HepG2 (cell line): ENCODE results near the gene PGPEP1. TPM values are rescaled to one million over a fixed set of nuclear protein-coding genes. Genes with fewer than 3 reads are reported as not detected.
A peak's percentile ranks its signal among the peaks of the same experiment; 100 is the strongest.

ENCODE experiments used
- E2F5 ChIP-seq: sonication (generic); formaldehyde crosslinking; conservative IDR thresholded peaks from 2 replicates; pipeline ENCODE4 v1.4.0; 2020; ENCODE audit warnings: missing genetic modification reagents
- NFKB2 ChIP-seq: sonication (generic); formaldehyde crosslinking; IDR thresholded peaks from 2 replicates; pipeline ENCODE4 v1.4.0; 2020; ENCODE audit warnings: missing genetic modification reagents, borderline replicate concordance
- PATZ1 ChIP-seq: sonication (generic); formaldehyde crosslinking; IDR thresholded peaks from 2 replicates; pipeline ENCODE4 v1.4.0; 2020; ENCODE audit warnings: missing genetic modification reagents
- PRDM15 ChIP-seq: sonication (generic); formaldehyde crosslinking; IDR thresholded peaks from 2 replicates; pipeline ENCODE4 v1.4.0; 2020; ENCODE audit warnings: missing genetic modification reagents
- SMARCE1 ChIP-seq: fragments of 450-650 bp; IDR thresholded peaks from 2 replicates; pipeline ENCODE4 v1.6.1; 2017; ENCODE audit warnings: borderline replicate concordance
- ZBTB8A ChIP-seq: sonication (generic); formaldehyde crosslinking; IDR thresholded peaks from 2 replicates; pipeline ENCODE4 v1.4.0; 2020; ENCODE audit warnings: mild to moderate bottlenecking, low read depth, missing genetic modification reagents, borderline replicate concordance
- ZNF407 ChIP-seq: sonication (generic); formaldehyde crosslinking; IDR thresholded peaks from one replicate; pipeline ENCODE4 v1.5.1; 2020; ENCODE audit warnings: mild to moderate bottlenecking, missing genetic modification reagents; ENCODE audit errors: not compliant biosample characterization
- ZNF468 ChIP-seq: sonication (generic); formaldehyde crosslinking; IDR thresholded peaks from 2 replicates; pipeline ENCODE4 v1.8.0; 2022; ENCODE audit warnings: mild to moderate bottlenecking, moderate library complexity, missing genetic modification reagents
- ZNF556 ChIP-seq: sonication (generic); formaldehyde crosslinking; IDR thresholded peaks from 2 replicates; pipeline ENCODE4 v1.4.0; 2020; ENCODE audit warnings: mild to moderate bottlenecking, missing genetic modification reagents, borderline replicate concordance
- ZNF737 ChIP-seq: sonication (generic); formaldehyde crosslinking; IDR thresholded peaks from 2 replicates; pipeline ENCODE4 v1.5.0; 2020; ENCODE audit warnings: missing genetic modification reagents, mild to moderate bottlenecking, borderline replicate concordance
- ZNF839 ChIP-seq: sonication (generic); formaldehyde crosslinking; IDR thresholded peaks from 2 replicates; pipeline ENCODE4 v1.4.0; 2020; ENCODE audit warnings: missing genetic modification reagents, mild to moderate bottlenecking, borderline replicate concordance
- polyA plus RNA-seq, 8 experiments: library from polyadenylated mRNA; depleted of rRNA in 3 of 8; stranded (reverse) in 7 of 8; unstranded in 1 of 8; fragments of >200 nt; fragmentation: Illumina TruSeq in 4 of 8; extraction: Trizol in 4 of 8; gene quantifications; 2 replicates each; pipeline versions ENCODE4 v1.2.1 to v1.2.3, GENCODE V29; 2011 to 2016; ENCODE audit warnings: low read depth in 4 of 8, missing spikeins in 1 of 8, mixed read lengths in 1 of 8; ENCODE audit not compliant: insufficient read depth in 1 of 8
- total RNA-seq, 5 experiments: library from RNA; depleted of rRNA; stranded (reverse); fragments of >200 nt; fragmentation: Illumina TruSeq; extraction: Trizol; gene quantifications; 2 replicates each; pipeline ENCODE4 v1.2.3, GENCODE V29; 2016; ENCODE audit warnings: low read depth in 1 of 5

The PGPEP1 gene
- total and polyA plus RNA-seq, 2 of the 13 experiments (the other 11 are each of a cell fraction or from before 2014, with no cell fraction given), result 53.1 to 56.6 TPM

- no peak for TF ChIP-seq PRDM15 (CRISPR knock-in tag)
- TF ChIP-seq ZNF737 (CRISPR knock-in tag), result no peak
- no peak for TF ChIP-seq SMARCE1
- TF ChIP-seq NFKB2 (CRISPR knock-in tag), result no peak
- peak; percentile 97 for TF ChIP-seq PATZ1 (CRISPR knock-in tag)
- peak; percentile 24; the same call in 1 of the 2 replicates for TF ChIP-seq ZNF839 (CRISPR knock-in tag)
- peak; percentile 32 for TF ChIP-seq ZNF407 (CRISPR knock-in tag)
- TF ChIP-seq ZBTB8A (CRISPR knock-in tag), result 0 out of 2 replicates have a peak, but pooled peaks have one; percentile 72
- TF ChIP-seq ZNF556 (CRISPR knock-in tag), result peak; percentile 95
- no peak for TF ChIP-seq ZNF468 (CRISPR knock-in tag)
- no peak for TF ChIP-seq E2F5 (CRISPR knock-in tag)
Observed at GRCh38 chr19:18304458-18305310, 35.7 kb upstream of the PGPEP1 start (continued).
